ENCODE measurements around the gene NKX1-1.

The NKX1-1 gene

GRCh38 chr4:1376841-1377605 is 29.2 kb downstream of the NKX1-1 start:
- Histone ChIP-seq H3K4me2 (ENCODE audit: insufficient read depth, low read length) (no peak overlapping the region), H2AFZ (ENCODE audit: low read depth, low read length) (no peak overlapping the region), H3K9me3 (ENCODE audit: insufficient read depth, low read length, severe bottlenecking) (no peaks in the 10 kb centered on the region), H3K36me3 (ENCODE audit: insufficient read depth, low read length) (peaks cover 9% of the 10 kb centered on the region), H3K27me3 (ENCODE audit: insufficient read depth, low read length, poor library complexity) (no peaks in the 10 kb centered on the region), H3K9ac (ENCODE audit: low read depth, low read length) (no peak overlapping the region), H3K27ac (ENCODE audit: low read length) (no peak overlapping the region), H3K4me1 (ENCODE audit: insufficient read depth, low read length) (no peaks in the 10 kb centered on the region), H4K20me1 (ENCODE audit: insufficient read depth, low read length) (0 out of 2 replicates have a peak, but pooled peaks cover 3% of the 10 kb centered on the region), H3K4me3 (ENCODE audit: low read depth in 1 of 2, low read length in 2 of 2) (no peak overlapping the region), H3K79me2 (ENCODE audit: insufficient read depth, low read length) (no peaks in the 10 kb centered on the region)
- TF ChIP-seq, protein P1, sequence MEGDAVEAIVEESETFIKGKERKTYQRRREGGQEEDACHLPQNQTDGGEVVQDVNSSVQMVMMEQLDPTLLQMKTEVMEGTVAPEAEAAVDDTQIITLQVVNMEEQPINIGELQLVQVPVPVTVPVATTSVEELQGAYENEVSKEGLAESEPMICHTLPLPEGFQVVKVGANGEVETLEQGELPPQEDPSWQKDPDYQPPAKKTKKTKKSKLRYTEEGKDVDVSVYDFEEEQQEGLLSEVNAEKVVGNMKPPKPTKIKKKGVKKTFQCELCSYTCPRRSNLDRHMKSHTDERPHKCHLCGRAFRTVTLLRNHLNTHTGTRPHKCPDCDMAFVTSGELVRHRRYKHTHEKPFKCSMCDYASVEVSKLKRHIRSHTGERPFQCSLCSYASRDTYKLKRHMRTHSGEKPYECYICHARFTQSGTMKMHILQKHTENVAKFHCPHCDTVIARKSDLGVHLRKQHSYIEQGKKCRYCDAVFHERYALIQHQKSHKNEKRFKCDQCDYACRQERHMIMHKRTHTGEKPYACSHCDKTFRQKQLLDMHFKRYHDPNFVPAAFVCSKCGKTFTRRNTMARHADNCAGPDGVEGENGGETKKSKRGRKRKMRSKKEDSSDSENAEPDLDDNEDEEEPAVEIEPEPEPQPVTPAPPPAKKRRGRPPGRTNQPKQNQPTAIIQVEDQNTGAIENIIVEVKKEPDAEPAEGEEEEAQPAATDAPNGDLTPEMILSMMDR (IDR thresholded peaks at IDR 0.05; ENCODE audit: borderline replicate concordance, extremely low read depth, low read length, poor library complexity, severe bottlenecking) = no peak
- TF ChIP-seq EZH2 (IDR thresholded peaks at IDR 0.05; ENCODE audit: borderline replicate concordance, low read depth, low read length, severe bottlenecking) = no peak
- DNase-seq (no peak), ATAC-seq (ENCODE audit: insufficient read depth, low read depth) (no peak)

- peaks cover 5% of the 10 kb centered on the region; the same call in 1 of the 2 replicates for H4K20me1 ChIP-seq (ENCODE audit: insufficient read depth, low read length)
- ATAC-seq (ENCODE audit: insufficient read depth, low read depth) = no peak
- TF ChIP-seq, protein P1 (IDR thresholded peaks at IDR 0.05; ENCODE audit: borderline replicate concordance, extremely low read depth, low read length, poor library complexity, severe bottlenecking) = no peak
- no peak for TF ChIP-seq EZH2 (IDR thresholded peaks at IDR 0.05; ENCODE audit: borderline replicate concordance, low read depth, low read length, severe bottlenecking)
These were observed 29.8 kb downstream of the NKX1-1 start for GRCh38 chr4:1376391-1376840.

GRCh38 chr4:1375761-1376322 is 30.4 kb downstream of the NKX1-1 start:
- DNase-seq (no peak), ATAC-seq (ENCODE audit: insufficient read depth, low read depth) (no peak)
- H3K9me3 ChIP-seq (ENCODE audit: insufficient read depth, low read length, severe bottlenecking) = no peaks in the 10 kb centered on the region
- no peak overlapping the region for H2AFZ ChIP-seq (ENCODE audit: low read depth, low read length)
- TF ChIP-seq, protein P1 (IDR thresholded peaks at IDR 0.05; ENCODE audit: borderline replicate concordance, extremely low read depth, low read length, poor library complexity, severe bottlenecking) = no peak
- TF ChIP-seq EZH2 (IDR thresholded peaks at IDR 0.05; ENCODE audit: borderline replicate concordance, low read depth, low read length, severe bottlenecking) = no peak
- H3K9ac ChIP-seq (ENCODE audit: low read depth, low read length) = no peak overlapping the region
- H3K4me3 ChIP-seq (ENCODE audit: low read depth in 1 of 2, low read length in 2 of 2) = no peak overlapping the region
- H3K4me2 ChIP-seq (ENCODE audit: insufficient read depth, low read length) = no peak overlapping the region
- H3K4me1 ChIP-seq (ENCODE audit: insufficient read depth, low read length) = no peaks in the 10 kb centered on the region
- H3K79me2 ChIP-seq (ENCODE audit: insufficient read depth, low read length) = no peaks in the 10 kb centered on the region
- H3K27ac ChIP-seq (ENCODE audit: low read length) = no peak overlapping the region
- H4K20me1 ChIP-seq (ENCODE audit: insufficient read depth, low read length) = peaks cover 5% of the 10 kb centered on the region; the same call in 1 of the 2 replicates
- peaks cover 17% of the 10 kb centered on the region for H3K36me3 ChIP-seq (ENCODE audit: insufficient read depth, low read length)
- no peaks in the 10 kb centered on the region for H3K27me3 ChIP-seq (ENCODE audit: insufficient read depth, low read length, poor library complexity)

More at GRCh38 chr4:1376391-1376840, 29.8 kb downstream of the NKX1-1 start:
- no peaks in the 10 kb centered on the region for H3K4me1 ChIP-seq (ENCODE audit: insufficient read depth, low read length)
- H3K36me3 ChIP-seq (ENCODE audit: insufficient read depth, low read length) = peaks cover 12% of the 10 kb centered on the region
- H2AFZ ChIP-seq (ENCODE audit: low read depth, low read length) = no peak overlapping the region
- H3K9ac ChIP-seq (ENCODE audit: low read depth, low read length) = no peak overlapping the region
- no peak for DNase-seq
- H3K4me3 ChIP-seq (ENCODE audit: low read depth in 1 of 2, low read length in 2 of 2) = no peak overlapping the region
- H3K27ac ChIP-seq (ENCODE audit: low read length) = no peak overlapping the region
- no peaks in the 10 kb centered on the region for H3K79me2 ChIP-seq (ENCODE audit: insufficient read depth, low read length)
- H3K4me2 ChIP-seq (ENCODE audit: insufficient read depth, low read length) = no peak overlapping the region
- no peaks in the 10 kb centered on the region for H3K27me3 ChIP-seq (ENCODE audit: insufficient read depth, low read length, poor library complexity)
- no peaks in the 10 kb centered on the region for H3K9me3 ChIP-seq (ENCODE audit: insufficient read depth, low read length, severe bottlenecking)
